ENCODE data around the gene ZMYND11. TPM values are rescaled to one million over a fixed set of nuclear protein-coding genes. Genes with fewer than 3 reads are reported as not detected.
A peak's percentile ranks its signal among the peaks of the same experiment; 100 is the strongest.

The ZMYND11 gene
- total and polyA plus RNA-seq, 4 donors = 29.5 to 78.3 (median 43.2) TPM

GRCh38 chr10:135601-136464 is 578 bp downstream of the ZMYND11 start:
- WGBS, 2 donors = 1% methylated on average over 37 to 112 of the region's 112 CpGs
- ATAC-seq (ENCODE audit: insufficient read depth, low FRiP score) (peak; percentile 52), DNase-seq (peak; percentile 67 to 71 (median 69))
- TF ChIP-seq CTCF (IDR thresholded peaks at IDR 0.05; ENCODE audit: control extremely low read depth, extremely low read depth) = no peak
- Histone ChIP-seq H3K36me3 (ENCODE audit: control insufficient read depth in 4 of 4, insufficient read depth in 4 of 4, low read length in 4 of 4) (no peaks in the 10 kb centered on the region), H3K27ac (ENCODE audit: low read depth in 1 of 2, low read length in 1 of 2) (peak overlapping the region; percentile 96 to 99), H3K4me1 (ENCODE audit: control insufficient read depth in 5 of 5, insufficient read depth in 5 of 5, low read length in 5 of 5) (peaks cover 0 to 31% (median 6%) of the 10 kb centered on the region in 5 donors), H3K27me3 (ENCODE audit: control insufficient read depth in 3 of 3, insufficient read depth in 3 of 3, low read length in 2 of 3) (no peaks in the 10 kb centered on the region), H3K4me3 (peak overlapping the region; percentile 88), H3K9ac (ENCODE audit: insufficient read depth in 1 of 2, low read length in 2 of 2) (peak overlapping the region; percentile 75 to 90), H3K9me3 (ENCODE audit: control insufficient read depth in 4 of 4, insufficient read depth in 3 of 4, low read length in 3 of 4) (no peaks in the 10 kb centered on the region)

- H3K27ac ChIP-seq (ENCODE audit: low read depth in 1 of 2, low read length in 1 of 2) = peak overlapping the region; percentile 96 to 99
- H3K4me3 ChIP-seq = peak overlapping the region; percentile 88
- H3K4me1 ChIP-seq (ENCODE audit: control insufficient read depth in 5 of 5, insufficient read depth in 5 of 5, low read length in 5 of 5) = peaks cover 0 to 34% (median 6%) of the 10 kb centered on the region in 5 donors
- DNase-seq = no peak
- WGBS, 2 donors = 13 to 16% methylated on average over 10 of the region's 10 CpGs
- TF ChIP-seq CTCF (IDR thresholded peaks at IDR 0.05; ENCODE audit: control extremely low read depth, extremely low read depth) = no peak
- no peaks in the 10 kb centered on the region for H3K9me3 ChIP-seq (ENCODE audit: control insufficient read depth in 4 of 4, insufficient read depth in 3 of 4, low read length in 3 of 4)
- H3K9ac ChIP-seq (ENCODE audit: insufficient read depth in 1 of 2, low read length in 2 of 2) = peak overlapping the region; percentile 75 to 90
- H3K36me3 ChIP-seq (ENCODE audit: control insufficient read depth in 4 of 4, insufficient read depth in 4 of 4, low read length in 4 of 4) = no peaks in the 10 kb centered on the region
- H3K27me3 ChIP-seq (ENCODE audit: control insufficient read depth in 3 of 3, insufficient read depth in 3 of 3, low read length in 2 of 3) = no peaks in the 10 kb centered on the region
- no peak for ATAC-seq (ENCODE audit: insufficient read depth, low FRiP score)
These were observed 1.2 kb downstream of the ZMYND11 start for GRCh38 chr10:136465-136762.

GRCh38 chr10:137031-137430 is 1.8 kb downstream of the ZMYND11 start:
- Histone ChIP-seq H3K27ac (ENCODE audit: low read depth in 1 of 2, low read length in 1 of 2) (no peak overlapping the region), H3K9me3 (ENCODE audit: control insufficient read depth in 4 of 4, insufficient read depth in 3 of 4, low read length in 3 of 4) (no peaks in the 10 kb centered on the region), H3K27me3 (ENCODE audit: control insufficient read depth in 3 of 3, insufficient read depth in 3 of 3, low read length in 2 of 3) (no peaks in the 10 kb centered on the region), H3K4me1 (ENCODE audit: control insufficient read depth in 5 of 5, insufficient read depth in 5 of 5, low read length in 5 of 5) (peaks cover 0 to 37% (median 7%) of the 10 kb centered on the region in 5 donors), H3K9ac (ENCODE audit: insufficient read depth in 1 of 2, low read length in 2 of 2) (no peak overlapping the region), H3K4me3 (no peak overlapping the region), H3K36me3 (ENCODE audit: control insufficient read depth in 4 of 4, insufficient read depth in 4 of 4, low read length in 4 of 4) (no peaks in the 10 kb centered on the region)
- no peak for TF ChIP-seq CTCF (IDR thresholded peaks at IDR 0.05; ENCODE audit: control extremely low read depth, extremely low read depth)
- WGBS, 2 donors = 92% methylated on average over 1 of the region's 1 CpG
- peak in 1 of 3 donors; percentile 10 for DNase-seq
- ATAC-seq (ENCODE audit: insufficient read depth, low FRiP score) = no peak

Data from lung (tissue), 12 donors.